Measurements from ENCODE around the gene MPZL2.

MPZL2 gene

GRCh38 chr11:118283037-118283636 lies 19.0 kb upstream of the MPZL2 start:
- no peaks in the 10 kb centered on the region for H3K4me1 ChIP-seq (ENCODE audit: insufficient read depth, insufficient read length)
- TF ChIP-seq ZNF274 (IDR thresholded peaks at IDR 0.05; ENCODE audit: low read depth, low read length), result no peak
- no peak for TF ChIP-seq SUZ12 (IDR thresholded peaks at IDR 0.05; ENCODE audit: extremely low read depth, insufficient read depth, insufficient read length)
- TF ChIP-seq YY1 (IDR thresholded peaks at IDR 0.05; ENCODE audit: insufficient read depth, insufficient read length), result no peak
- DNase-seq (ENCODE audit: low read depth, low spot score), result no peak
- H3K36me3 ChIP-seq (ENCODE audit: insufficient read depth, insufficient read length, low read length), result no peaks in the 10 kb centered on the region
- H3K27me3 ChIP-seq (ENCODE audit: insufficient read depth, insufficient read length), result no peaks in the 10 kb centered on the region
- no peak overlapping the region for H3K9ac ChIP-seq (ENCODE audit: insufficient read length, low read depth)
- H3K9me3 ChIP-seq (ENCODE audit: insufficient read depth, low read length), result no peaks in the 10 kb centered on the region
- H3K4me3 ChIP-seq (ENCODE audit: insufficient read length, low read depth), result no peak overlapping the region

- Histone ChIP-seq H3K9me3 (ENCODE audit: insufficient read depth, low read length) (no peaks in the 10 kb centered on the region), H3K4me1 (ENCODE audit: insufficient read depth, insufficient read length) (no peaks in the 10 kb centered on the region), H3K9ac (ENCODE audit: insufficient read length, low read depth) (no peak overlapping the region), H3K27me3 (ENCODE audit: insufficient read depth, insufficient read length) (no peaks in the 10 kb centered on the region), H3K4me3 (ENCODE audit: insufficient read length, low read depth) (no peak overlapping the region), H3K36me3 (ENCODE audit: insufficient read depth, insufficient read length, low read length) (no peaks in the 10 kb centered on the region)
- no peak for DNase-seq (ENCODE audit: low read depth, low spot score)
- no peak for TF ChIP-seq SUZ12 (IDR thresholded peaks at IDR 0.05; ENCODE audit: extremely low read depth, insufficient read depth, insufficient read length)
- TF ChIP-seq YY1 (IDR thresholded peaks at IDR 0.05; ENCODE audit: insufficient read depth, insufficient read length), result no peak
- no peak for TF ChIP-seq ZNF274 (IDR thresholded peaks at IDR 0.05; ENCODE audit: low read depth, low read length)
These were observed 18.5 kb upstream of the MPZL2 start for GRCh38 chr11:118282606-118283005.

GRCh38 chr11:118281284-118281683 lies 17.2 kb upstream of the MPZL2 start:
- Histone ChIP-seq H3K9me3 (ENCODE audit: insufficient read depth, low read length) (no peaks in the 10 kb centered on the region), H3K4me3 (ENCODE audit: insufficient read length, low read depth) (no peak overlapping the region), H3K36me3 (ENCODE audit: insufficient read depth, insufficient read length, low read length) (no peaks in the 10 kb centered on the region)

GRCh38 chr11:118277312-118277711 lies 13.2 kb upstream of the MPZL2 start:
- no peak for DNase-seq (ENCODE audit: low read depth, low spot score)
- H3K4me1 ChIP-seq (ENCODE audit: insufficient read depth, insufficient read length), result no peaks in the 10 kb centered on the region
- no peaks in the 10 kb centered on the region for H3K9me3 ChIP-seq (ENCODE audit: insufficient read depth, low read length)
- no peak overlapping the region for H3K9ac ChIP-seq (ENCODE audit: insufficient read length, low read depth)
- no peak for TF ChIP-seq SUZ12 (IDR thresholded peaks at IDR 0.05; ENCODE audit: extremely low read depth, insufficient read depth, insufficient read length)
- no peaks in the 10 kb centered on the region for H3K36me3 ChIP-seq (ENCODE audit: insufficient read depth, insufficient read length, low read length)
- H3K4me3 ChIP-seq (ENCODE audit: insufficient read length, low read depth), result no peak overlapping the region
- no peaks in the 10 kb centered on the region for H3K27me3 ChIP-seq (ENCODE audit: insufficient read depth, insufficient read length)

More at GRCh38 chr11:118281284-118281683, 17.2 kb upstream of the MPZL2 start:
- no peaks in the 10 kb centered on the region for H3K4me1 ChIP-seq (ENCODE audit: insufficient read depth, insufficient read length)
- TF ChIP-seq SUZ12 (IDR thresholded peaks at IDR 0.05; ENCODE audit: extremely low read depth, insufficient read depth, insufficient read length) (no peak), YY1 (IDR thresholded peaks at IDR 0.05; ENCODE audit: insufficient read depth, insufficient read length) (no peak), ZNF274 (IDR thresholded peaks at IDR 0.05; ENCODE audit: low read depth, low read length) (no peak)
- DNase-seq (ENCODE audit: low read depth, low spot score), result no peak
- no peak overlapping the region for H3K9ac ChIP-seq (ENCODE audit: insufficient read length, low read depth)
- no peaks in the 10 kb centered on the region for H3K27me3 ChIP-seq (ENCODE audit: insufficient read depth, insufficient read length)

GRCh38 chr11:118276422-118276821 lies 12.3 kb upstream of the MPZL2 start:
- Histone ChIP-seq H3K27me3 (ENCODE audit: insufficient read depth, insufficient read length) (no peaks in the 10 kb centered on the region), H3K4me1 (ENCODE audit: insufficient read depth, insufficient read length) (no peaks in the 10 kb centered on the region), H3K36me3 (ENCODE audit: insufficient read depth, insufficient read length, low read length) (no peaks in the 10 kb centered on the region), H3K4me3 (ENCODE audit: insufficient read length, low read depth) (no peak overlapping the region), H3K9me3 (ENCODE audit: insufficient read depth, low read length) (no peaks in the 10 kb centered on the region), H3K9ac (ENCODE audit: insufficient read length, low read depth) (no peak overlapping the region)
- no peak for TF ChIP-seq YY1 (IDR thresholded peaks at IDR 0.05; ENCODE audit: insufficient read depth, insufficient read length)
- TF ChIP-seq SUZ12 (IDR thresholded peaks at IDR 0.05; ENCODE audit: extremely low read depth, insufficient read depth, insufficient read length), result no peak
- no peak for TF ChIP-seq ZNF274 (IDR thresholded peaks at IDR 0.05; ENCODE audit: low read depth, low read length)
- DNase-seq (ENCODE audit: low read depth, low spot score), result no peak

- TF ChIP-seq SUZ12 (IDR thresholded peaks at IDR 0.05; ENCODE audit: extremely low read depth, insufficient read depth, insufficient read length) (no peak), YY1 (IDR thresholded peaks at IDR 0.05; ENCODE audit: insufficient read depth, insufficient read length) (no peak), ZNF274 (IDR thresholded peaks at IDR 0.05; ENCODE audit: low read depth, low read length) (no peak)
- no peak for DNase-seq (ENCODE audit: low read depth, low spot score)
- no peaks in the 10 kb centered on the region for H3K36me3 ChIP-seq (ENCODE audit: insufficient read depth, insufficient read length, low read length)
- no peaks in the 10 kb centered on the region for H3K27me3 ChIP-seq (ENCODE audit: insufficient read depth, insufficient read length)
- H3K9ac ChIP-seq (ENCODE audit: insufficient read length, low read depth), result no peak overlapping the region
- H3K4me3 ChIP-seq (ENCODE audit: insufficient read length, low read depth), result no peak overlapping the region
- no peaks in the 10 kb centered on the region for H3K4me1 ChIP-seq (ENCODE audit: insufficient read depth, insufficient read length)
- no peaks in the 10 kb centered on the region for H3K9me3 ChIP-seq (ENCODE audit: insufficient read depth, low read length)
These were observed 11.1 kb upstream of the MPZL2 start for GRCh38 chr11:118275176-118275575.

- Histone ChIP-seq H3K9me3 (ENCODE audit: insufficient read depth, low read length) (no peaks in the 10 kb centered on the region), H3K4me1 (ENCODE audit: insufficient read depth, insufficient read length) (no peaks in the 10 kb centered on the region), H3K36me3 (ENCODE audit: insufficient read depth, insufficient read length, low read length) (no peaks in the 10 kb centered on the region), H3K9ac (ENCODE audit: insufficient read length, low read depth) (no peak overlapping the region), H3K4me3 (ENCODE audit: insufficient read length, low read depth) (no peak overlapping the region), H3K27me3 (ENCODE audit: insufficient read depth, insufficient read length) (no peaks in the 10 kb centered on the region)
- no peak for TF ChIP-seq YY1 (IDR thresholded peaks at IDR 0.05; ENCODE audit: insufficient read depth, insufficient read length)
- no peak for TF ChIP-seq ZNF274 (IDR thresholded peaks at IDR 0.05; ENCODE audit: low read depth, low read length)
- no peak for TF ChIP-seq SUZ12 (IDR thresholded peaks at IDR 0.05; ENCODE audit: extremely low read depth, insufficient read depth, insufficient read length)
- no peak for DNase-seq (ENCODE audit: low read depth, low spot score)
These were observed 10.1 kb upstream of the MPZL2 start for GRCh38 chr11:118274186-118274585.
